K562 (cell line): ENCODE measurements around the gene MCM9.

Experiments
- ARID3A ChIP-seq: IDR thresholded peaks from 2 replicates; pipeline ENCODE4 v1.6.1; 2012; ENCODE audit warnings: low read depth, low read length, improper control_type of control experiment, borderline replicate concordance
- CLOCK ChIP-seq: fragments of 250-450 bp; sonication (Bioruptor Pico); IDR thresholded peaks from 2 replicates; pipeline ENCODE4 v1.4.0; 2020; ENCODE audit warnings: mild to moderate bottlenecking, moderate library complexity, borderline replicate concordance
- PHB2 ChIP-seq: fragments of 450-650 bp; IDR thresholded peaks from 2 replicates; pipeline ENCODE4 v1.6.1; 2017; ENCODE audit warnings: low read depth
- POLR2A ChIP-seq: fragments of 450-650 bp; conservative IDR thresholded peaks from 2 replicates; pipeline ENCODE4 v1.6.1; 2016
- POLR2AphosphoS5 ChIP-seq: IDR thresholded peaks from 2 replicates; pipeline ENCODE4 v1.6.1; 2011; ENCODE audit warnings: mild to moderate bottlenecking, low read depth, low read length, moderate library complexity; ENCODE audit not compliant: control insufficient read depth, insufficient read depth
- ZBTB49 ChIP-seq: sonication (generic); formaldehyde crosslinking; IDR thresholded peaks from 2 replicates; pipeline ENCODE4 v1.8.0; 2022; ENCODE audit warnings: missing genetic modification reagents, mild to moderate bottlenecking, borderline replicate concordance
- ZNF121 ChIP-seq: sonication (generic); formaldehyde crosslinking; conservative IDR thresholded peaks from 2 replicates; pipeline ENCODE4 v1.8.0; 2022; ENCODE audit warnings: missing genetic modification reagents

- TF ChIP-seq ZNF121 (no peak), POLR2AphosphoS5 (no peak), CLOCK (CRISPR knock-in tag) (no peak), POLR2A (no peak), ARID3A (no peak), PHB2 (no peak), ZBTB49 (no peak)
These were observed 57.2 kb downstream of the MCM9 start for GRCh38 chr6:118877806-118878205.
